Loucy (cell line): Measurements from ENCODE around the gene EEF1AKMT2.
"Not testable (repeated sequence)": the region's sequence is repeated elsewhere in the genome, so short reads cannot be mapped to it uniquely, and the experiment has no call there.

Experiments used
- H2AFZ ChIP-seq: fragments of 200-600 bp; sonication (generic); 2 replicates; pipeline ENCODE4 v1.6.0; 2016; ENCODE audit warnings: antibody characterized with exemption, mild to moderate bottlenecking, low read length, moderate library complexity
- H3F3A ChIP-seq: fragments of 200-600 bp; 2 replicates; pipeline ENCODE4 v1.6.0; 2016; ENCODE audit warnings: antibody characterized with exemption, low read depth, mild to moderate bottlenecking
- H3K27me3 ChIP-seq: fragments of 200-600 bp; sonication (generic); 2 replicates; pipeline ENCODE4 v1.6.1; 2014; ENCODE audit warnings: low read length, mild to moderate bottlenecking; ENCODE audit not compliant: insufficient read depth, poor library complexity, severe bottlenecking
- H3K36me3 ChIP-seq: fragments of 200-600 bp; sonication (generic); 2 replicates; pipeline ENCODE4 v1.6.1; 2016; ENCODE audit warnings: low read length; ENCODE audit not compliant: insufficient read depth
- H3K4me1 ChIP-seq: fragments of 200-600 bp; sonication (generic); 2 replicates; pipeline ENCODE4 v1.5.1; 2014; ENCODE audit warnings: low read length, mild to moderate bottlenecking; ENCODE audit not compliant: insufficient read depth, poor library complexity, severe bottlenecking
- H3K4me2 ChIP-seq: fragments of 200-600 bp; sonication (generic); 2 replicates; pipeline ENCODE4 v1.6.0; 2014; ENCODE audit warnings: antibody characterized with exemption, low read length, low read depth, mild to moderate bottlenecking; ENCODE audit not compliant: poor library complexity, severe bottlenecking
- H3K4me3 ChIP-seq: fragments of 200-600 bp; sonication (generic); 2 replicates; pipeline ENCODE4 v1.5.1; 2014; ENCODE audit warnings: low read length, mild to moderate bottlenecking, mixed read lengths; ENCODE audit not compliant: poor library complexity, severe bottlenecking
- H3K79me2 ChIP-seq: fragments of 200-600 bp; sonication (generic); 2 replicates; pipeline ENCODE4 v1.6.1; 2014; ENCODE audit warnings: low read length; ENCODE audit not compliant: insufficient read depth
- H3K9ac ChIP-seq: fragments of 200-600 bp; sonication (generic); 2 replicates; pipeline ENCODE4 v1.6.0; 2014; ENCODE audit warnings: mild to moderate bottlenecking, low read depth, low read length, moderate library complexity; ENCODE audit not compliant: poor library complexity, severe bottlenecking
- H3K9me2 ChIP-seq: fragments of 200-600 bp; sonication (generic); replicated peaks from 2 replicates; pipeline ENCODE4 v1.6.1; 2016; ENCODE audit warnings: low read depth, low read length, mixed read lengths
- H3K9me3 ChIP-seq: fragments of 200-600 bp; sonication (generic); 2 replicates; pipeline ENCODE4 v1.6.1; 2014; ENCODE audit warnings: mild to moderate bottlenecking, antibody characterized with exemption, low read length, low read depth; ENCODE audit not compliant: insufficient read depth
- H4K20me1 ChIP-seq: fragments of 200-600 bp; sonication (generic); 2 replicates; pipeline ENCODE4 v1.6.0; 2014; ENCODE audit warnings: antibody characterized with exemption, low read length, mild to moderate bottlenecking; ENCODE audit not compliant: insufficient read depth, poor library complexity, severe bottlenecking
- EZH2phosphoT487 ChIP-seq: fragments of 200-600 bp; IDR thresholded peaks from 2 replicates; pipeline ENCODE4 v1.6.1; 2018; ENCODE audit warnings: antibody characterized with exemption, mild to moderate bottlenecking, moderate library complexity, borderline replicate concordance
- TF ChIP-seq, protein P1 (sequence below): fragments of 200-600 bp; sonication (generic); conservative IDR thresholded peaks from 2 replicates; pipeline ENCODE4 v1.5.1; 2014; ENCODE audit warnings: mild to moderate bottlenecking, antibody characterized with exemption, low read length

The EEF1AKMT2 gene

DNA sequence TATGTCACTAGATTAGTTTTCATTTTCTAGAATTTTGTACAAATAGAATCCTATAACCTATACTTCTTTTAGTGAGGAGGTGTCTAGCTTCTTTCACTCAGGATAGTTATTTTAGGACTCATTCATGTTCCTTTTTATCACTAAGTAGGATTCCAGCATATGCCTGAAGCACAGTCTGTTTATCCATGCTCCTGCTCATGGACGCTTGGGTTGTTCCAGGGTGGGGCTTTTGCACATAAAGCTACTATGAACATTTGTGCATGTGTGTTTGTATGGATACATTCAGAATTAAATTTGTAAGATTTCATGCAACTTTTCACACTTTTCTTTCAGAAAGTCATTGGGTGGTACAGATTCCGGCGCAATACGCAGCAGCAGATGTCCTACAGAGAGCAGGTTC lies 34.6 kb upstream of the EEF1AKMT2 start:
- H3K9me2 ChIP-seq, result no peaks in the 10 kb centered on the region
- no peak for TF ChIP-seq EZH2phosphoT487
- TF ChIP-seq, protein P1, sequence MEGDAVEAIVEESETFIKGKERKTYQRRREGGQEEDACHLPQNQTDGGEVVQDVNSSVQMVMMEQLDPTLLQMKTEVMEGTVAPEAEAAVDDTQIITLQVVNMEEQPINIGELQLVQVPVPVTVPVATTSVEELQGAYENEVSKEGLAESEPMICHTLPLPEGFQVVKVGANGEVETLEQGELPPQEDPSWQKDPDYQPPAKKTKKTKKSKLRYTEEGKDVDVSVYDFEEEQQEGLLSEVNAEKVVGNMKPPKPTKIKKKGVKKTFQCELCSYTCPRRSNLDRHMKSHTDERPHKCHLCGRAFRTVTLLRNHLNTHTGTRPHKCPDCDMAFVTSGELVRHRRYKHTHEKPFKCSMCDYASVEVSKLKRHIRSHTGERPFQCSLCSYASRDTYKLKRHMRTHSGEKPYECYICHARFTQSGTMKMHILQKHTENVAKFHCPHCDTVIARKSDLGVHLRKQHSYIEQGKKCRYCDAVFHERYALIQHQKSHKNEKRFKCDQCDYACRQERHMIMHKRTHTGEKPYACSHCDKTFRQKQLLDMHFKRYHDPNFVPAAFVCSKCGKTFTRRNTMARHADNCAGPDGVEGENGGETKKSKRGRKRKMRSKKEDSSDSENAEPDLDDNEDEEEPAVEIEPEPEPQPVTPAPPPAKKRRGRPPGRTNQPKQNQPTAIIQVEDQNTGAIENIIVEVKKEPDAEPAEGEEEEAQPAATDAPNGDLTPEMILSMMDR, result no peak
- no peaks in the 10 kb centered on the region for H4K20me1 ChIP-seq
- no peaks in the 10 kb centered on the region for H3K4me1 ChIP-seq
- peaks cover 45% of the 10 kb centered on the region; the same call in 1 of the 2 replicates for H3K36me3 ChIP-seq
- H3K4me2 ChIP-seq, result no peak overlapping the region
- H3F3A ChIP-seq, result no peaks in the 10 kb centered on the region
- no peaks in the 10 kb centered on the region for H3K9me3 ChIP-seq
- no peak overlapping the region for H2AFZ ChIP-seq
- no peaks in the 10 kb centered on the region for H3K27me3 ChIP-seq
- no peak overlapping the region for H3K4me3 ChIP-seq
- no peak overlapping the region for H3K9ac ChIP-seq
- no peaks in the 10 kb centered on the region for H3K79me2 ChIP-seq

DNA sequence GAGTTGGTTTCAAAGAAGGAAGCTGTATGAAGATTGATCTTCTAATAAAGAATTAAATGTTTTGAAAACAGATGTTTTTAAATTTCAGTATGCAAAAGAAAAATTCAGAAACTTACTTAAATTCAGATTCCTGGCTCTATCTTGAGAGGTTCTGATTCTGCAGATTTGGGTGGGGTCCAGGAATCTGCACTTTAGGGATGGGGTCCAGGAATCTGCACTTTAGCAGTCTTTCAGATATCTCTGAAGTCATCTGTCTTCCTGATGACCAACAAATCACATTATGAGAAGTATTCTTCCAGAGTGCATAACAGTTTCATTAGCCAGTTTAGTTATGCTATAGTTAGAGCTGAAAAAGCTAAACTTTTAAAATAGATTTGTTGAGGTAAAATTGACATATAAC lies 34.0 kb upstream of the EEF1AKMT2 start:
- H3K4me2 ChIP-seq, result no peak overlapping the region
- H3K36me3 ChIP-seq, result peaks cover 41% of the 10 kb centered on the region; the same call in 1 of the 2 replicates
- H4K20me1 ChIP-seq, result no peaks in the 10 kb centered on the region
- TF ChIP-seq, protein P1, result no peak
- no peak for TF ChIP-seq EZH2phosphoT487
- H2AFZ ChIP-seq, result no peak overlapping the region
- no peaks in the 10 kb centered on the region for H3K9me2 ChIP-seq
- H3K4me1 ChIP-seq, result no peaks in the 10 kb centered on the region
- no peak overlapping the region for H3K4me3 ChIP-seq
- no peaks in the 10 kb centered on the region for H3F3A ChIP-seq
- no peak overlapping the region for H3K9ac ChIP-seq
- no peaks in the 10 kb centered on the region for H3K79me2 ChIP-seq
- no peaks in the 10 kb centered on the region for H3K9me3 ChIP-seq
- no peaks in the 10 kb centered on the region for H3K27me3 ChIP-seq

DNA sequence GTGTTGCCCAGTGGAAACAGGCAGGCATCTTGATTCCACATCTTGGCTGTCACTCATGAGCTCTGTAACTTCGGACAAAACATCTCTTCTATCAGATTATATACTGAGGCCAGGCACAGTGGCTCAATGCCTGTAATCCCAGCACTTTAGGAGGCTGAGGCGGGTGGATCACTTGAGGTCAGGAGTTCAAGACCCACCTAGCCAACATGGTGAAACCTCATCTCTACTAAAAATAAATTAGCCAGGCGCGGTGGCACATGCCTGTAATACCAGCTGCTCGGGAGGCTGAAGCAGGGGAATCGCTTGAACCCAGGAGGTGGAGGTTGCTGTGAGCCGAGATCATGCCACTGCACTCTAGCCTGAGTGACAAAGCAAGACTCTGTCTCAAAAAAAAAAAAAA lies 33.2 kb upstream of the EEF1AKMT2 start:
- not testable (repeated sequence) for H3K4me3 ChIP-seq, H3K79me2 ChIP-seq, H3K9me2 ChIP-seq, H3K4me1 ChIP-seq, H3K9me3 ChIP-seq, H2AFZ ChIP-seq, H3K9ac ChIP-seq, H3K27me3 ChIP-seq, H3F3A ChIP-seq, H3K4me2 ChIP-seq, H4K20me1 ChIP-seq
- H3K36me3 ChIP-seq, result peaks cover 33% of the 10 kb centered on the region; the same call in 1 of the 2 replicates

DNA sequence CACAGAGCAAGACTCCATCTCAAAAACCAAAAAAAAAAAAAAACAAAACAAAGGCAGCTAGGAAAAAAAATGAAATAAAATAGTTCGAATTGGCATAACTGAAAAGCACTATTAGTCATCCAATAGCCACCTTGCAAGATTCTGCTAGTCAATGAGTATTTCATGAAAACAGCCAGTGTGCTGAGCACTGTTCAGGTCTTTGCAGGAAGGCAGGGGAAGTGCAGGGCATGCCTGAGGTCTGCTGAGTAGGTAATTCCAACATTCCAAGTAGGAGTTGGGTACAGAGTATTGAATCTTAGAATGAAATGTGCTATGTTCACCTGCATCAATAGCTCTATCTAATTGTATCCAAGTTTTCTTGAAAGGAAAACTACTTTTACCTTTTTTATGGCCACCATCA lies 32.8 kb upstream of the EEF1AKMT2 start:
- no peaks in the 10 kb centered on the region for H3K27me3 ChIP-seq
- H3K36me3 ChIP-seq, result peaks cover 29% of the 10 kb centered on the region; the same call in 1 of the 2 replicates
- H3K9me2 ChIP-seq, result no peaks in the 10 kb centered on the region
- no peak overlapping the region for H3K4me2 ChIP-seq
- no peaks in the 10 kb centered on the region for H3K9me3 ChIP-seq
- no peak overlapping the region for H3K4me3 ChIP-seq
- no peak overlapping the region for H2AFZ ChIP-seq
- no peaks in the 10 kb centered on the region for H3K4me1 ChIP-seq
- H3K9ac ChIP-seq, result no peak overlapping the region
- TF ChIP-seq EZH2phosphoT487, result no peak
- TF ChIP-seq, protein P1, result no peak
- no peaks in the 10 kb centered on the region for H3K79me2 ChIP-seq
- H3F3A ChIP-seq, result no peaks in the 10 kb centered on the region
- no peaks in the 10 kb centered on the region for H4K20me1 ChIP-seq
